ENCODE data around the gene CRB2.
A peak's percentile ranks its signal among the peaks of the same experiment; 100 is the strongest.
"Not testable (repeated sequence)": the region's sequence is repeated elsewhere in the genome, so short reads cannot be mapped to it uniquely, and the experiment has no call there.

CRB2 gene

GRCh38 chr9:123387686-123388085 is 31.7 kb downstream of the CRB2 start:
- no peak for DNase-seq

GRCh38 chr9:123389070-123389469 is 33.1 kb downstream of the CRB2 start:
- DNase-seq: no peak

GRCh38 chr9:123389698-123390097 is 33.7 kb downstream of the CRB2 start:
- DNase-seq: no peak

- no peak for DNase-seq
Observed at GRCh38 chr9:123390337-123391135, 34.5 kb downstream of the CRB2 start.

GRCh38 chr9:123391233-123391632 is 35.2 kb downstream of the CRB2 start:
- DNase-seq: no peak

GRCh38 chr9:123391946-123392345 is 35.9 kb downstream of the CRB2 start:
- DNase-seq: no peak

- DNase-seq: no peak
Observed at GRCh38 chr9:123392802-123393201, 36.8 kb downstream of the CRB2 start.

- no peak for DNase-seq
Observed at GRCh38 chr9:123394291-123395235, 38.6 kb downstream of the CRB2 start.

- DNase-seq: peak; percentile 44
Observed at GRCh38 chr9:123395276-123395688, 39.3 kb downstream of the CRB2 start.

- no peak for DNase-seq
Observed at GRCh38 chr9:123395689-123396511, 39.9 kb downstream of the CRB2 start.

- no peak for DNase-seq
Observed at GRCh38 chr9:123397975-123398374, 42.0 kb downstream of the CRB2 start.

GRCh38 chr9:123398938-123399337 is 42.9 kb downstream of the CRB2 start:
- DNase-seq: not testable (repeated sequence)

- no peak for DNase-seq
Observed at GRCh38 chr9:123399803-123400378, 43.9 kb downstream of the CRB2 start.

- no peak for DNase-seq
Observed at GRCh38 chr9:123400926-123401503, 45.0 kb downstream of the CRB2 start.

GRCh38 chr9:123401879-123402513 is 46.0 kb downstream of the CRB2 start:
- DNase-seq: peak; percentile 6

- DNase-seq: no peak
Observed at GRCh38 chr9:123402981-123403509, 47.0 kb downstream of the CRB2 start.

GRCh38 chr9:123406016-123406415 is 50.0 kb downstream of the CRB2 start:
- no peak for DNase-seq

GRCh38 chr9:123406691-123407216 is 50.8 kb downstream of the CRB2 start:
- no peak for DNase-seq

- no peak for DNase-seq
Observed at GRCh38 chr9:123407217-123407851, 51.3 kb downstream of the CRB2 start.

Data from NCI-H345 (cell line).